OCI-LY3 (cell line): Measurements from ENCODE around the gene WDR76.

Experiments used
- H2AFZ ChIP-seq: fragments of 200-600, 300-600 bp; shearing (Covaris generic); 2 replicates; pipeline ENCODE4 v1.6.0; 2014; ENCODE audit warnings: antibody characterized with exemption, low read depth, low read length
- H3K27ac ChIP-seq: fragments of 200-600, 300-600 bp; sonication (generic); 2 replicates; pipeline ENCODE4 v1.5.1; 2014; ENCODE audit warnings: mild to moderate bottlenecking, low read length, moderate library complexity, mixed read lengths
- H3K27me3 ChIP-seq: fragments of 200-600, 300-600 bp; sonication (generic); 2 replicates; pipeline ENCODE4 v1.6.1; 2014; ENCODE audit warnings: low read depth, low read length, mixed read lengths
- H3K36me3 ChIP-seq: fragments of 200-600, 300-600 bp; sonication (generic); replicated peaks from 2 replicates; pipeline ENCODE3; 2014; ENCODE audit warnings: low read depth, low read length, mixed read lengths
- H3K4me1 ChIP-seq: fragments of 300-600, 200-600 bp; sonication (generic); 2 replicates; pipeline ENCODE4 v1.6.1; 2014; ENCODE audit warnings: low read length, mixed read lengths
- H3K4me2 ChIP-seq: fragments of 200-600, 300-600 bp; sonication (generic); 2 replicates; pipeline ENCODE4 v1.6.1; 2014; ENCODE audit warnings: low read length, mixed read lengths
- H3K4me3 ChIP-seq: fragments of 300-600, 200-600 bp; sonication (generic); 2 replicates; pipeline ENCODE4 v1.5.1; 2014; ENCODE audit warnings: antibody characterized with exemption, mild to moderate bottlenecking, low read length, moderate library complexity
- H3K79me2 ChIP-seq: fragments of 300-600, 200-600 bp; shearing (Covaris generic); 2 replicates; pipeline ENCODE4 v1.6.1; 2014; ENCODE audit warnings: mild to moderate bottlenecking, low read length, mixed read lengths
- H3K9ac ChIP-seq: fragments of 300-600, 200-600 bp; shearing (Covaris generic); 2 replicates; pipeline ENCODE4 v1.6.0; 2014; ENCODE audit warnings: mild to moderate bottlenecking, low read length, moderate library complexity
- H3K9me3 ChIP-seq: fragments of 200-600, 300-600 bp; shearing (Covaris generic); 2 replicates; pipeline ENCODE4 v1.6.1; 2014; ENCODE audit warnings: low read length, mixed read lengths; ENCODE audit not compliant: insufficient read depth
- H4K20me1 ChIP-seq: fragments of 200-600, 300-600 bp; sonication (generic); 2 replicates; pipeline ENCODE4 v1.6.1; 2016; ENCODE audit warnings: low read length, mixed read lengths; ENCODE audit not compliant: insufficient read depth
- EZH2phosphoT487 ChIP-seq: fragments of 200-600 bp; shearing (Covaris generic); IDR thresholded peaks from 2 replicates; pipeline ENCODE4 v1.6.1; 2018; ENCODE audit warnings: antibody characterized with exemption, mixed run types, low read depth
- TF ChIP-seq, protein P1 (sequence below): fragments of 200-600, 300-600 bp; sonication (generic); IDR thresholded peaks from 2 replicates; pipeline ENCODE4 v1.5.1; 2014; ENCODE audit warnings: antibody characterized with exemption, low read length, low read depth

The WDR76 gene

DNA sequence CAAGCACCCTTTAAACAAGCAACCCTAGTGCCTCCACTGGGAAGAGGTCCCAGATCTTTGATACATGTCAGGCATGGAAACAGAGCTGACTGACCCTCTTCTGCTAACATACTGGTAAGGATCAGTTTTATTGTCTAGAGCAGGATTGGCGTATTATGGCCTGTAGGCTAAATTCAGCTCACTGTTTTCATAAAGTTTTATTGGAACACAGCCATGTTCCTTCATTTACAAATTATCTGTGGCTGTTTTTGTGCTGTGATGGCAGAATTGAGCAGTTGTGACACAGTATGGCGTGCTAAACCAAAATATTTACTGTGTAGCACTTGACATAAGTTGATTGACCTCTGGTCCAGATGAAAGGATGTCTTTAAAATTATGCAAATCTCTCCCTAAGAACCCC is 45.0 kb downstream of the WDR76 start:
- TF ChIP-seq, protein P1, sequence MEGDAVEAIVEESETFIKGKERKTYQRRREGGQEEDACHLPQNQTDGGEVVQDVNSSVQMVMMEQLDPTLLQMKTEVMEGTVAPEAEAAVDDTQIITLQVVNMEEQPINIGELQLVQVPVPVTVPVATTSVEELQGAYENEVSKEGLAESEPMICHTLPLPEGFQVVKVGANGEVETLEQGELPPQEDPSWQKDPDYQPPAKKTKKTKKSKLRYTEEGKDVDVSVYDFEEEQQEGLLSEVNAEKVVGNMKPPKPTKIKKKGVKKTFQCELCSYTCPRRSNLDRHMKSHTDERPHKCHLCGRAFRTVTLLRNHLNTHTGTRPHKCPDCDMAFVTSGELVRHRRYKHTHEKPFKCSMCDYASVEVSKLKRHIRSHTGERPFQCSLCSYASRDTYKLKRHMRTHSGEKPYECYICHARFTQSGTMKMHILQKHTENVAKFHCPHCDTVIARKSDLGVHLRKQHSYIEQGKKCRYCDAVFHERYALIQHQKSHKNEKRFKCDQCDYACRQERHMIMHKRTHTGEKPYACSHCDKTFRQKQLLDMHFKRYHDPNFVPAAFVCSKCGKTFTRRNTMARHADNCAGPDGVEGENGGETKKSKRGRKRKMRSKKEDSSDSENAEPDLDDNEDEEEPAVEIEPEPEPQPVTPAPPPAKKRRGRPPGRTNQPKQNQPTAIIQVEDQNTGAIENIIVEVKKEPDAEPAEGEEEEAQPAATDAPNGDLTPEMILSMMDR: no peak
- TF ChIP-seq EZH2phosphoT487: no peak
- Histone ChIP-seq H3K27ac (no peak overlapping the region), H3K4me1 (no peaks in the 10 kb centered on the region), H2AFZ (no peak overlapping the region), H3K79me2 (no peaks in the 10 kb centered on the region), H3K9me3 (no peaks in the 10 kb centered on the region), H3K9ac (no peak overlapping the region), H3K4me3 (no peak overlapping the region), H3K36me3 (peaks cover 52% of the 10 kb centered on the region), H4K20me1 (peaks cover 5% of the 10 kb centered on the region; the same call in 1 of the 2 replicates), H3K27me3 (no peaks in the 10 kb centered on the region), H3K4me2 (no peak overlapping the region)

DNA sequence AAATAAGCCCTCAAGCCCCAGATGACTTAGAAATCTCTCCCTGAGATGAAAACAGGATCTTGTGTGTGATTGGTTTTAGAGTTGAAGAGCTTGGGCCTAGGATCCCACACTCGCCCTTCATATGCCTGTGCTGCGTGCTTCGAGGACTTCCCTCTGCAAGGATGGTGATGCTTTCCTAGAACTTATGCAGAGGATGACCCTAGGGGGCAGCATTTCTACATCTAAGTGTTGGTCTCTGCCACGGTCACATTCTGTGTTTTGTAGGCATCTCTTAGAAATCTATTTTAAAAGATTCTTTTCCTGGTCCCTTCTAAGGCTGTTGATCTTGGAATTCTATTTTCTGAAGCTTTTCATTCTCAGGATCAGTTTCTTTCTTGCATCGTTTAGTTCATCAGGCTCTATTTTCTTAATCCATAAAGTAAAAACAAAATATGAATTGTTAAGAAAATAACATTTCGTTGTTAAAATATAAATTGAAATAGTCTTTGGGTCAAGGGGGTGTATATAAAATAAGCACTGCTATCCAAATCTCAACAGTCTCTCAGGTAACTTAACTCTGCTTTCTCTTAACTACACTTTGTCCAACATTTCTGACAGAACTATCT is 45.7 kb downstream of the WDR76 start:
- Histone ChIP-seq H3K27me3 (no peaks in the 10 kb centered on the region), H3K36me3 (peaks cover 47% of the 10 kb centered on the region), H4K20me1 (peaks cover 5% of the 10 kb centered on the region; the same call in 1 of the 2 replicates), H2AFZ (no peak overlapping the region), H3K4me2 (no peak overlapping the region), H3K4me3 (no peak overlapping the region), H3K9me3 (no peaks in the 10 kb centered on the region), H3K9ac (no peak overlapping the region), H3K4me1 (no peaks in the 10 kb centered on the region), H3K27ac (no peak overlapping the region), H3K79me2 (no peaks in the 10 kb centered on the region)
- TF ChIP-seq EZH2phosphoT487: no peak
- TF ChIP-seq, protein P1: peak; percentile 58

DNA sequence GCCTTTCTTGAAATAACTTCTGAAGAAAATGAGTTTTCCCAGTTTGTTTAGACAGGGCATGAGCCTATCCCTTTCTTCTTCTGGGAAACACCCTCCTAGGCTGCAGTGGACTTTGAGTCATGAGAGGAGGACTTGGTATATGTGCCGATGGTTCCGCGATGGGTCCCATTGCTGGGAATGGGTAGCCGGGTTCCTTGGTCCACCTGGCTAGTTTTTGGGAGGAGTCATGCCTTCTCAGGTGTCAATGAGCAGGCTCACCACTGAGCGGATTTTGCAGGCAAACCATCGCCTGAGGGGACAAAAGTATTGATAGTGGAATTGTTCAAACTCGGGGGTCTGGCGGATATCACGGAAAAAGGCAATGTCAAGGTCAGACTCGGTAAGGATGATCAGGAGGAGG is 46.8 kb downstream of the WDR76 start:
- no peaks in the 10 kb centered on the region for H3K27me3 ChIP-seq
- no peak overlapping the region for H3K9ac ChIP-seq
- H3K4me3 ChIP-seq: no peak overlapping the region
- H2AFZ ChIP-seq: no peak overlapping the region
- peaks cover 5% of the 10 kb centered on the region; the same call in 1 of the 2 replicates for H4K20me1 ChIP-seq
- H3K9me3 ChIP-seq: no peaks in the 10 kb centered on the region
- no peak overlapping the region for H3K27ac ChIP-seq
- H3K79me2 ChIP-seq: no peaks in the 10 kb centered on the region
- no peak overlapping the region for H3K4me2 ChIP-seq
- TF ChIP-seq, protein P1: no peak
- no peak for TF ChIP-seq EZH2phosphoT487
- H3K36me3 ChIP-seq: peaks cover 52% of the 10 kb centered on the region
- no peaks in the 10 kb centered on the region for H3K4me1 ChIP-seq

DNA sequence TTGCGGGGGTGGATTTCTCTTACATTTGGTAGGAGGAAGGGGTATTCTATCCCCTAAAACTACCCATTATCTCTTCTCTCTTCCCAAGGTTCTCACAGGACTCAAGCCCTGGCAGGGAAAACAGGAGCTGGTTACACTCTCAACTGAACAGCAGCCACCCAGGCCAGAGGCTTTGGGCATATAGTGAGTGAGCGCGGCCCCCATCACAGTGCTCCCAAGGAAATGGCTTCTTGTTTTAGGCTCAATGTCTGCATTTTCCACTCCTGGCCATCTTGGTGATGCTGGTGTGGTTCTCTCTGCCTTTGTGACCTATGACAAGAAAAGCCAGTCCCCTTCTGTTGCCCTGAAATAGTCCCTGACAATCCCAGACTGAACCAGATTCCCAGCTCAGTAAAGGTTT is 50.1 kb downstream of the WDR76 start:
- Histone ChIP-seq H2AFZ (no peak overlapping the region), H3K27ac (no peak overlapping the region), H3K4me3 (no peak overlapping the region), H3K4me1 (no peaks in the 10 kb centered on the region), H4K20me1 (peaks cover 5% of the 10 kb centered on the region; the same call in 1 of the 2 replicates), H3K36me3 (peaks cover 55% of the 10 kb centered on the region), H3K27me3 (no peaks in the 10 kb centered on the region), H3K4me2 (no peak overlapping the region), H3K9me3 (no peaks in the 10 kb centered on the region), H3K9ac (no peak overlapping the region), H3K79me2 (no peaks in the 10 kb centered on the region)
- TF ChIP-seq, protein P1: no peak
- TF ChIP-seq EZH2phosphoT487: no peak
